GM12878 (cell line): Measurements from ENCODE around the gene HDAC9. TPM values are rescaled to one million over a fixed set of nuclear protein-coding genes. Genes with fewer than 3 reads are reported as not detected.

Experiments
- ATAC-seq: fragments of 200-7000 bp; cut with Tn5 transposase; 3 replicates; pipeline ENCODE4 v1.9.1; 2020; ENCODE audit warnings: mild to moderate bottlenecking, moderate library complexity
- BruUV-seq: library from RNA; stranded (reverse); fragments of 400-500 nt; replicated peaks from 2 replicates; lab custom pipeline; 2021; lab: Mats Ljungman, UMichigan
- CTCF ChIA-PET: fragments of 300-600 bp; sonication (Branson Sonifier 250); formaldehyde crosslinking; extraction: SDS; loops from one replicate; lab custom pipeline; 2021; ENCODE audit warnings: inconsistent platforms; lab: Yijun Ruan, JAX
- POLR2A ChIA-PET: fragments of 350-600 bp; formaldehyde crosslinking; extraction: SDS; loops from one replicate; lab custom pipeline; 2021; ENCODE audit warnings: inconsistent platforms; lab: Charles Lee
- RAD21 ChIA-PET: fragments of 300-600 bp; sonication (Branson Sonifier 250); formaldehyde crosslinking; loops from one replicate; lab custom pipeline; 2023; ENCODE audit warnings: antibody characterized with exemption; ENCODE audit not compliant: unreplicated experiment; lab: Charles Lee
- SMC1A ChIA-PET: fragments of 300-600 bp; sonication (Branson Sonifier 250); formaldehyde crosslinking; loops from one replicate; lab custom pipeline; 2023; ENCODE audit not compliant: unreplicated experiment, uncharacterized antibody; lab: Charles Lee
- DNase-seq: peaks from one replicate; pipeline ENCODE4 v3.0.0-alpha.2; 2011; ENCODE audit warnings: low read depth, low spot score
- FAIRE-seq: peaks from 3 replicates; lab custom pipeline; 2011; peaks lifted over from hg19 to GRCh38; lab: Jason Lieb, UNC
- H2AFZ ChIP-seq: 2 replicates; pipeline ENCODE4 v1.6.0; 2011; ENCODE audit warnings: low read depth, low read length, control low read depth; ENCODE audit not compliant: control insufficient read depth
- H3K27ac ChIP-seq: 2 replicates; pipeline ENCODE4 v1.5.1; 2011; ENCODE audit warnings: control low read depth; ENCODE audit not compliant: control insufficient read depth, insufficient read depth
- H3K27me3 ChIP-seq, 2 experiments: replicated peaks in 1 of 2; 2 replicates each; pipeline versions ENCODE4 v1.6.0 to v1.6.1; 2011; ENCODE audit warnings: low read length in 1 of 2; ENCODE audit not compliant: control insufficient read depth in 2 of 2, insufficient read depth in 2 of 2
- H3K36me3 ChIP-seq, 2 experiments: 2 replicates each; pipeline ENCODE4 v1.5.1; 2011; ENCODE audit warnings: low read length in 1 of 2; ENCODE audit not compliant: control insufficient read depth in 2 of 2, insufficient read depth in 2 of 2
- H3K4me1 ChIP-seq: 2 replicates; pipeline ENCODE4 v1.6.1; 2011; ENCODE audit warnings: mild to moderate bottlenecking, low read length, moderate library complexity, mixed read lengths; ENCODE audit not compliant: control insufficient read depth, insufficient read depth
- H3K4me2 ChIP-seq: 2 replicates; pipeline ENCODE4 v1.6.0; 2011; ENCODE audit warnings: control low read depth; ENCODE audit not compliant: control insufficient read depth, insufficient read depth
- H3K4me3 ChIP-seq: fragments of 200-600 bp; sonication (generic); 2 replicates; pipeline ENCODE4 v1.5.1; 2016
- H3K79me2 ChIP-seq: 2 replicates; pipeline ENCODE4 v1.6.0; 2011; ENCODE audit warnings: low read length; ENCODE audit not compliant: control insufficient read depth, insufficient read depth
- H3K9ac ChIP-seq: 2 replicates; pipeline ENCODE4 v1.8.0; 2011; ENCODE audit warnings: low read length, control low read depth, mixed read lengths; ENCODE audit not compliant: control insufficient read depth, insufficient read depth
- H3K9me3 ChIP-seq: replicated peaks from 3 replicates; pipeline ENCODE4 v1.5.1; 2011; ENCODE audit warnings: mild to moderate bottlenecking, low read length; ENCODE audit not compliant: control insufficient read depth, insufficient read depth
- H4K20me1 ChIP-seq: 2 replicates; pipeline ENCODE4 v1.6.0; 2011; ENCODE audit not compliant: control insufficient read depth, insufficient read depth
- EP300 ChIP-seq, 2 experiments: fragments of 150-350 bp in 1 of 2; IDR thresholded peaks; 2 replicates each; pipeline ENCODE4 v1.6.1; 2011 to 2012; ENCODE audit warnings: low read depth in 2 of 2, low read length in 2 of 2, borderline replicate concordance in 1 of 2, improper control_type of control experiment in 1 of 2, inconsistent platforms in 1 of 2; ENCODE audit not compliant: control insufficient read depth in 1 of 2
- IKZF1 ChIP-seq: fragments of 450-650 bp; conservative IDR thresholded peaks from 2 replicates; pipeline ENCODE4 v1.6.1; 2017; ENCODE audit warnings: antibody characterized with exemption, mild to moderate bottlenecking
- NFYB ChIP-seq: IDR thresholded peaks from 2 replicates; pipeline ENCODE4 v1.6.1; 2011; ENCODE audit warnings: low read depth, mild to moderate bottlenecking, low read length, improper control_type of control experiment, moderate library complexity; ENCODE audit not compliant: insufficient read depth
- POU2F2 ChIP-seq: IDR thresholded peaks from 3 replicates; pipeline ENCODE4 v1.6.1; 2011; ENCODE audit warnings: low read depth, mild to moderate bottlenecking, low read length, borderline replicate concordance
- TCF7 ChIP-seq: IDR thresholded peaks from 2 replicates; pipeline ENCODE4 v1.6.1; 2014; ENCODE audit warnings: antibody characterized with exemption, borderline replicate concordance
- YBX1 ChIP-seq: fragments of 450-650 bp; IDR thresholded peaks from 2 replicates; pipeline ENCODE4 v1.6.1; 2016; ENCODE audit warnings: antibody characterized with exemption
- WGBS: methylation state at CpG from one replicate; pipeline ENCODE4 v1.1.6; 2016; ENCODE audit warnings: low lambda C conversion rate; ENCODE audit not compliant: insufficient replicate concordance, insufficient coverage; ENCODE audit errors: missing lambda C conversion rate; 5-methylcytosine and 5-hydroxymethylcytosine counted together
- in situ Hi-C: fragments of 300-500 bp; cut with MboI; formaldehyde crosslinking; loops from 9 replicates; pipeline ENCODE4 v1.14.3; 2018; ENCODE audit warnings: mixed read lengths
- intact Hi-C: fragments of 100-400 bp; cut with micrococcal nuclease; formaldehyde crosslinking; loops from one replicate; pipeline ENCODE4 v1.14.2; 2022; ENCODE audit not compliant: unreplicated experiment
- polyA plus RNA-seq, 11 experiments: library from polyadenylated mRNA; depleted of rRNA in 4 of 11; unstranded in 6 of 11; stranded (reverse) in 5 of 11; fragments of >200 nt; fragmentation: Nextera tagmentation in 4 of 11; fragmentation: Illumina TruSeq in 1 of 11; extraction: Ambion mirVana in 4 of 11; extraction: Trizol in 1 of 11; gene quantifications; 1 replicate in 1 of 11; 2 replicates in 10 of 11; pipeline versions ENCODE4 v1.2.1 to v1.2.3, GENCODE V29; 2011 to 2016; ENCODE audit warnings: inconsistent platforms in 2 of 11, missing spikeins in 2 of 11, low read depth in 1 of 11
- total RNA-seq, 4 experiments: library from RNA; depleted of rRNA in 3 of 4; stranded (reverse); fragments of >200 nt in 3 of 4; fragmentation: Illumina TruSeq in 1 of 4; extraction: Trizol in 1 of 4; gene quantifications; 2 replicates each; pipeline versions ENCODE4 v1.2.1 to v1.2.3, GENCODE V29; 2013 to 2021
- TF ChIP-seq, protein P1 (sequence below): fragments of 450-650 bp; IDR thresholded peaks from 2 replicates; pipeline ENCODE4 v1.6.1; 2017; ENCODE audit warnings: antibody characterized with exemption, mild to moderate bottlenecking, moderate library complexity
- TF ChIP-seq, protein P2 (sequence below): fragments of 450-650 bp; IDR thresholded peaks from 2 replicates; pipeline ENCODE4 v1.6.1; 2016; ENCODE audit warnings: mild to moderate bottlenecking
- TF ChIP-seq, protein P3 (sequence below): IDR thresholded peaks from 2 replicates; pipeline ENCODE4 v1.6.1; 2012; ENCODE audit warnings: low read depth, low read length, improper control_type of control experiment

The HDAC9 gene
- total and polyA plus RNA-seq, 10 of the 15 experiments (the other 5 are each of a cell fraction or from before 2014, with no cell fraction given): 0.73 to 12.8 (median 0.92) TPM

DNA sequence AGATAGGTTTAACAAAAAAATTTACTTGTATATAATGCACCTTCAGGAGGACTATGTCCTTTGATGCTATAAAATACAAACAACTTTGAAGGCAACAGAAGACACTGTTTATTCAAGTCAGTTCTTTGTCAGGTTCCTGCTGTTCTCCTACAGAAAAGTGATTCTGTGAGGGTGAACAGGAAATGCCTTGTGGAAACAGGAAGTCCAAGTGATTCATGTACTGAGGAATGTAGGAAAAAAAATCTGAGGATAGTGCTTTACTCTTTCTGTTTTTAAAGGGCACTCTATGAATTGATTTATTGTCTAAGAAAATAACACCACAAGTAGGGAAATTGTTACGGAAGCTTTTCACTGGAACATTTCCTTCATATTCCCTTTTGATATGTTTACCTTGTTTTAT, 171.9 kb downstream of the HDAC9 start:
- H3K36me3 ChIP-seq: no peaks in the 10 kb centered on the region
- no peak overlapping the region for H3K9ac ChIP-seq
- intact Hi-C loops: loop anchor here (2.0 kb wide), 1 partner anchor 77 kb away; no protein-coding TSS in a partner anchor
- in situ Hi-C loops: no loop called here
- no peak overlapping the region for H3K4me2 ChIP-seq
- RAD21 ChIA-PET: no interaction called here
- no peak overlapping the region for H2AFZ ChIP-seq
- CTCF ChIA-PET: interaction anchor here (1.2 to 2.3 kb wide), 3 partner anchors 11 to 315 kb away, joined by 3 to 19 read pairs (median 4); no protein-coding TSS in a partner anchor
- no peaks in the 10 kb centered on the region for H3K79me2 ChIP-seq
- no peaks in the 10 kb centered on the region for H3K4me1 ChIP-seq
- BruUV-seq: no TSS peak
- POLR2A ChIA-PET: no interaction called here
- no peaks in the 10 kb centered on the region for H3K9me3 ChIP-seq
- ATAC-seq: no peak
- no peaks in the 10 kb centered on the region for H4K20me1 ChIP-seq
- no peak for DNase-seq
- TF ChIP-seq EP300 (IDR thresholded peaks at IDR 0.05; ENCODE audit: borderline replicate concordance in 1 of 2, control insufficient read depth in 1 of 2, low read depth in 2 of 2, low read length in 2 of 2) (no peak), YBX1 (no peak), POU2F2 (no peak), TCF7 (no peak), IKZF1 (no peak), NFYB (no peak)
- TF ChIP-seq, protein P1, sequence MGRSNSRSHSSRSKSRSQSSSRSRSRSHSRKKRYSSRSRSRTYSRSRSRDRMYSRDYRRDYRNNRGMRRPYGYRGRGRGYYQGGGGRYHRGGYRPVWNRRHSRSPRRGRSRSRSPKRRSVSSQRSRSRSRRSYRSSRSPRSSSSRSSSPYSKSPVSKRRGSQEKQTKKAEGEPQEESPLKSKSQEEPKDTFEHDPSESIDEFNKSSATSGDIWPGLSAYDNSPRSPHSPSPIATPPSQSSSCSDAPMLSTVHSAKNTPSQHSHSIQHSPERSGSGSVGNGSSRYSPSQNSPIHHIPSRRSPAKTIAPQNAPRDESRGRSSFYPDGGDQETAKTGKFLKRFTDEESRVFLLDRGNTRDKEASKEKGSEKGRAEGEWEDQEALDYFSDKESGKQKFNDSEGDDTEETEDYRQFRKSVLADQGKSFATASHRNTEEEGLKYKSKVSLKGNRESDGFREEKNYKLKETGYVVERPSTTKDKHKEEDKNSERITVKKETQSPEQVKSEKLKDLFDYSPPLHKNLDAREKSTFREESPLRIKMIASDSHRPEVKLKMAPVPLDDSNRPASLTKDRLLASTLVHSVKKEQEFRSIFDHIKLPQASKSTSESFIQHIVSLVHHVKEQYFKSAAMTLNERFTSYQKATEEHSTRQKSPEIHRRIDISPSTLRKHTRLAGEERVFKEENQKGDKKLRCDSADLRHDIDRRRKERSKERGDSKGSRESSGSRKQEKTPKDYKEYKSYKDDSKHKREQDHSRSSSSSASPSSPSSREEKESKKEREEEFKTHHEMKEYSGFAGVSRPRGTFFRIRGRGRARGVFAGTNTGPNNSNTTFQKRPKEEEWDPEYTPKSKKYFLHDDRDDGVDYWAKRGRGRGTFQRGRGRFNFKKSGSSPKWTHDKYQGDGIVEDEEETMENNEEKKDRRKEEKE: no peak
- TF ChIP-seq, protein P2, sequence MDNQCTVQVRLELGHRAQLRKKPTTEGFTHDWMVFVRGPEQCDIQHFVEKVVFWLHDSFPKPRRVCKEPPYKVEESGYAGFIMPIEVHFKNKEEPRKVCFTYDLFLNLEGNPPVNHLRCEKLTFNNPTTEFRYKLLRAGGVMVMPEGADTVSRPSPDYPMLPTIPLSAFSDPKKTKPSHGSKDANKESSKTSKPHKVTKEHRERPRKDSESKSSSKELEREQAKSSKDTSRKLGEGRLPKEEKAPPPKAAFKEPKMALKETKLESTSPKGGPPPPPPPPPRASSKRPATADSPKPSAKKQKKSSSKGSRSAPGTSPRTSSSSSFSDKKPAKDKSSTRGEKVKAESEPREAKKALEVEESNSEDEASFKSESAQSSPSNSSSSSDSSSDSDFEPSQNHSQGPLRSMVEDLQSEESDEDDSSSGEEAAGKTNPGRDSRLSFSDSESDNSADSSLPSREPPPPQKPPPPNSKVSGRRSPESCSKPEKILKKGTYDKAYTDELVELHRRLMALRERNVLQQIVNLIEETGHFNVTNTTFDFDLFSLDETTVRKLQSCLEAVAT: no peak
- TF ChIP-seq, protein P3, sequence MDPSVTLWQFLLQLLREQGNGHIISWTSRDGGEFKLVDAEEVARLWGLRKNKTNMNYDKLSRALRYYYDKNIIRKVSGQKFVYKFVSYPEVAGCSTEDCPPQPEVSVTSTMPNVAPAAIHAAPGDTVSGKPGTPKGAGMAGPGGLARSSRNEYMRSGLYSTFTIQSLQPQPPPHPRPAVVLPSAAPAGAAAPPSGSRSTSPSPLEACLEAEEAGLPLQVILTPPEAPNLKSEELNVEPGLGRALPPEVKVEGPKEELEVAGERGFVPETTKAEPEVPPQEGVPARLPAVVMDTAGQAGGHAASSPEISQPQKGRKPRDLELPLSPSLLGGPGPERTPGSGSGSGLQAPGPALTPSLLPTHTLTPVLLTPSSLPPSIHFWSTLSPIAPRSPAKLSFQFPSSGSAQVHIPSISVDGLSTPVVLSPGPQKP: no peak
- TF ChIP-seq, all 136 proteins: peak for 0
- no peak for FAIRE-seq
- Histone ChIP-seq H3K27ac (no peak overlapping the region), H3K4me3 (no peak overlapping the region), H3K27me3 (no peaks in the 10 kb centered on the region)
- 94% methylated on average over 1 of the region's 1 CpG for WGBS
- SMC1A ChIA-PET: interaction anchor here (0.5 to 2.0 kb wide), 2 partner anchors 44 to 315 kb away, joined by 3 to 9 read pairs; no protein-coding TSS in a partner anchor
